Camera-type eye (tissue), 1 donor: ENCODE results near the gene UQCRC1. TPM values are rescaled to one million over a fixed set of nuclear protein-coding genes. Genes with fewer than 3 reads are reported as not detected.

Experiments used
- total RNA-seq: library from RNA; depleted of rRNA; stranded (reverse); fragments of >200 nt; gene quantifications from one replicate; pipeline ENCODE4 v1.2.3, GENCODE V29; 2014

Gene UQCRC1
- 184 TPM for total RNA-seq

GRCh38 chr3:48609088-48610005 is at the start of gene UQCRC1:
Gene UQCRC1 (minus strand): TSS chr3:48609646. CDS start chr3:48609620, 26 bp downstream.

DNA sequence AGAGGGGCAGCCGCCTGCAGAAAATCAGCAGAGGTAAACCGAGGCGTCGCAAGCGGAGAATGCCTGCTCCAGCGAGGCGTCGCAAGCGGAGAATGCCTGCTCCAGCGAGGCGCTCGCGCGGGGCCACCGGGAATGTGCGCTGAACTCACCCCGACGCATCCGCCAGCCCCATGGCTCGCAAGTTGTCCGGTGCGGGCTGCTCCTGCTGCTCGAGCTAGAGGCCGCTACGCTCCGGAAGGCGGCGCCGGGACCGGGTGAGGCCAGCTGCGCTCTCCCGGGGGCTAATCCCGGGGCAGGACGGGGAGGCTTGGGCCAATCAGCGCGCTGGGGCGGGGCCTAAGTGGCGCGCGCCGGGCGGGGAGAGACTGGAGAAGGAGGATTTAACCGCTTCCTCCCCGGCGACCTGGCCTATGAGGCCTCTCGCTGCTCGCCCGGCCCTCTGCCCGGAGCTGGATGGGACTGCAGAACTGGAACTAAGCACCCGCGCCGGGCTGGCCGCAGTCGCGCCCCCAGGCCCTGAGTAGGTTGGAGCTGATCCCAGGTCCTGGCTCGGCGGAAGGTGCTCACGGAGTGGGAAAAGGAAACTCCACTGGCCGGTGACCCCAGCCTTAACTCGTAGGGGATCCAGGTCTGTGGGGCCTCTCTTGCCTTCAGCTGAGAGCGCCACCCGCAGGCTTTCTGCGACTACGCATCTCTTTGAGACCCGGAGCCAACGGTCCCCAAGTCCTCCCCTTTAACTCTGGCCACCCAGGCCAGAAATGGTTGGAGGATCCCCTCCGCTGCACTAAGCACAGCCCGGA is 26.0 kb upstream of the UQCRC1 start, which contains the start of gene SLC26A6:
Gene SLC26A6, minus strand, starts transcription at position 240 of the 800 bp plus-strand sequence. Its CDS starts 68 bp downstream, at position 172.

DNA sequence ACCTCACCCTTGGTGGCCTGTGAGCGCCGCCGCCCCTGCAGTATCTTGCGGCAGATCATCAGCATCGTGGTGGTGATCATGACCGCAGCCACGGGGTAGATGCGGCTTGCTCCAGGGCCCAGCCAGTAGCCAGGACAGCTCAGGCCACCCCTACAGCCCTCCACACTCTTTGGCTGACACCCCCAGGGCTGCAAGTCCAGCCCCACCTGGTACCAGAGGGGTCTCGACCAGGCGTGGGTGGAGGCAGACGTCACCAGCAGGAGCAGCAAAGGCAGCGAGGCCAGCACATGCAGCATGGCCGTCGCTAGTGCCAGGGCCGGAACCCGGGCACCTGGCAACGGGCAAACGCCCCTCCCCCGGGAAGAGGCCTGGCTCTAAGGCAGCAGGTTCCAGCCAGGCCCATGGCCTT is 12.0 kb upstream of the UQCRC1 start, which contains the start of gene TMEM89:
Gene TMEM89, minus strand, starts transcription at position 309 of the 409 bp plus-strand sequence. Its CDS starts 13 bp downstream, at position 296.

GRCh38 chr3:48595075-48595525 is 14.3 kb downstream of the UQCRC1 start, which contains the start of gene COL7A1:
Gene COL7A1 (minus strand): TSS chr3:48595329. CDS start chr3:48595159, 170 bp downstream.

DNA sequence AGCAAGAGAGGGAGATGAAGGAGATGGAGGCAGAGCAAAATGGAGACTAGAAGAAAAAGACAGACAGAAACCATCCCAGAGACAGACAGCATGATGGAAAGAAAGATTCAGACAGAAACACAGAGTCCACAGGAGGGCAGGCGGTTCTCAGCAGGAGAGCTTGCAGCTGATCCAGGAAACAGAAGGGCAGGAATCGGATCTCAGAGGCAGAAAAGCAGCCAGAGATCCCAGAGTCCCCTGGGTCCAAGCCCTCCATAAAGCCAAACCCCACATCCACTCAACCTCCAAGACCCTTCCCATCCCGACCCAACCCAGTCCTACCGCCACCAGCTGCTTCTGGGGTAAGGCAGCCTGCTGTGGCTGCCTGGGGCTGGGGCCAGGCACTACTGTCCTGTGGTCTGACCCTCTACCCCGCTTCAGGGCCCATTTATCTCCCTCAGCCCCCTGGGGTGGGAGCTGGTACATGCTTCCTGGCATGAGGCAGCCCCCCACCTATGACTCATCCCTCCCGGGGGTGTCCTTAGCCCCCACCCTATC is 46.0 kb downstream of the UQCRC1 start, which contains the start of gene UCN2:
Gene UCN2, minus strand, starts transcription at position 400 of the 537 bp plus-strand sequence. CDS start 657 bp downstream, outside the sequence.

GRCh38 chr3:48556796-48557626 is 52.4 kb downstream of the UQCRC1 start, which contains the start of gene PFKFB4:
Gene PFKFB4 (minus strand): TSS chr3:48556803. CDS start chr3:48556777, 26 bp downstream.

Other genes with a start within 250 kb of the UQCRC1 start
- not detected for gene FBXW12, start 237.4 kb downstream of the UQCRC1 start, total RNA-seq
- 92.6 TPM for gene PLXNB1, start 179.6 kb downstream of the UQCRC1 start, total RNA-seq
- gene CCDC51, start 169.5 kb downstream of the UQCRC1 start, total RNA-seq: 10.4 TPM
- gene TMA7, start 169.4 kb downstream of the UQCRC1 start, total RNA-seq: 194 TPM
- 8.9 TPM for gene ATRIP, start 162.9 kb downstream of the UQCRC1 start, total RNA-seq
- 56.9 TPM for gene SHISA5, start 105.5 kb downstream of the UQCRC1 start, total RNA-seq
- 9.6 TPM for gene PFKFB4, start 52.8 kb downstream of the UQCRC1 start, total RNA-seq
- 0.33 TPM for gene UCN2, start 45.9 kb downstream of the UQCRC1 start, total RNA-seq
- gene COL7A1, start 14.3 kb downstream of the UQCRC1 start, total RNA-seq: 21.8 TPM
- not detected for gene TMEM89, start 12.1 kb upstream of the UQCRC1 start, total RNA-seq
- gene SLC26A6, start 25.8 kb upstream of the UQCRC1 start, total RNA-seq: 13.1 TPM
- 26.3 TPM for gene CELSR3, start 53.2 kb upstream of the UQCRC1 start, total RNA-seq
- gene NCKIPSD, start 76.3 kb upstream of the UQCRC1 start, total RNA-seq: 17.0 TPM
- 111 TPM for gene IP6K2, start 107.6 kb upstream of the UQCRC1 start, total RNA-seq
- 45.2 TPM for gene PRKAR2A, start 238.2 kb upstream of the UQCRC1 start, total RNA-seq